ENCODE results near the gene CTXN1. TPM values are rescaled to one million over a fixed set of nuclear protein-coding genes. Genes with fewer than 3 reads are reported as not detected.
A peak's percentile ranks its signal among the peaks of the same experiment; 100 is the strongest.

Gene CTXN1
- total and polyA plus RNA-seq, 8 donors: 0.92 to 58.5 (median 2.2) TPM; not detected in 1

DNA sequence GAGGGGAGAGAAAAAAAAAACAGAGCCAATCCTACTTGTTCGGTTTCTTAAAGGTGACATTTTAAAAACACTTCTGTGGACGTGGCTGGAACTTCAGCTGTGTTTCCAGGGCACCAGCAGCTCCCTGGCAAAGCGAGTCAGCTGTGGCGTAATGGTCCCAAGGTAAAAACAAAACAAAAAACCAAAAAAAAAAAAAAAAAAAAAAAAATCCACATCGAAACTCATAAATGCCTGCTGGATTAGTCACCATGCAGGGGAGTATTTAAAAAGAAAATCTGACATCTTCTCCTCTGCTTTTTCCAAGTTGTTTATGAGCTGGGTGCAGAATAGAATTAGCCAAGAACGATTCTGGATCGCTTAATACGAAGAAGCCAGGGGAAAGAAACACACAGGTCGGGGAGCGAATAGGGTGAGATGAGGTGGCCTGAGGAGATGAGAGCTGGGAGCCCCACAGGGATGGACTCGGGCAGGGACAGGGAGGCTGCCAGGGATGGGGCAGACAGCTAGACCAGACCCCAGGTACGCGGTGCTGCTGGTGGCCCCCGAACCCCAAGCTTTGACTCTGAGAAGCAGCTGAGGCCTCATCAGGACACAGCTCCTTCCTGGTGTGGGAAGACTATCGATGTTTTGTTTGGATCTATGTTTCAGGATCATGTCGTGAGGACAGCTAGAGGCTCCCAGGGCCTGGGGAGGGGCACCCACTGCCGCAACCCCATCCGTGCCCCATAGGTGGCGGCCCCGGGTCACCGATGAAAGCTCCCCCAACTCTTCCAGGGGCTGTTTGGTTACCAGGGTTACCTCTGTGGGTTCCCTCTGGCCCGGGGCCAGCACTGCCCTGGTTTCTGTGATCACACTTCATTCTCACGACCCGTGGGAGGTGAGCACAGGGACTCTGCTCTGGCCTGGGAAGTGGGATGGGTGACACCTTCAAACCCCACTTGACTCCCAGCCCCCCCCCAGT lies 3.1 kb upstream of the CTXN1 start:
- Histone ChIP-seq H3K4me1 (peaks cover 33 to 75% (median 52%) of the 10 kb centered on the region in 4 donors), H3K4me3 (no peak overlapping the region), H3K27me3 (peaks cover 0 to 12% (median 9%) of the 10 kb centered on the region in 3 donors), H3K27ac (peak overlapping the region in 4 of 5 donors; percentile 57 to 89 (median 82)), H3K9me3 (no peaks in the 10 kb centered on the region), H3K36me3 (peaks cover 33 to 46% (median 43%) of the 10 kb centered on the region in 4 donors)
- intact Hi-C loops (cut with DNase I; ENCODE audit: low total_unique reads): loop anchor here (10.0 kb wide), 1 partner anchor 74 kb away; no protein-coding TSS in a partner anchor
- 51 to 69% (median 58%) methylated on average over 18 to 24 of the region's 24 CpGs for WGBS, 5 donors
- TF ChIP-seq POLR2AphosphoS5 (IDR thresholded peaks at IDR 0.05): no peak
- TF ChIP-seq, protein P1, sequence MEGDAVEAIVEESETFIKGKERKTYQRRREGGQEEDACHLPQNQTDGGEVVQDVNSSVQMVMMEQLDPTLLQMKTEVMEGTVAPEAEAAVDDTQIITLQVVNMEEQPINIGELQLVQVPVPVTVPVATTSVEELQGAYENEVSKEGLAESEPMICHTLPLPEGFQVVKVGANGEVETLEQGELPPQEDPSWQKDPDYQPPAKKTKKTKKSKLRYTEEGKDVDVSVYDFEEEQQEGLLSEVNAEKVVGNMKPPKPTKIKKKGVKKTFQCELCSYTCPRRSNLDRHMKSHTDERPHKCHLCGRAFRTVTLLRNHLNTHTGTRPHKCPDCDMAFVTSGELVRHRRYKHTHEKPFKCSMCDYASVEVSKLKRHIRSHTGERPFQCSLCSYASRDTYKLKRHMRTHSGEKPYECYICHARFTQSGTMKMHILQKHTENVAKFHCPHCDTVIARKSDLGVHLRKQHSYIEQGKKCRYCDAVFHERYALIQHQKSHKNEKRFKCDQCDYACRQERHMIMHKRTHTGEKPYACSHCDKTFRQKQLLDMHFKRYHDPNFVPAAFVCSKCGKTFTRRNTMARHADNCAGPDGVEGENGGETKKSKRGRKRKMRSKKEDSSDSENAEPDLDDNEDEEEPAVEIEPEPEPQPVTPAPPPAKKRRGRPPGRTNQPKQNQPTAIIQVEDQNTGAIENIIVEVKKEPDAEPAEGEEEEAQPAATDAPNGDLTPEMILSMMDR (IDR thresholded peaks at IDR 0.05): peak in 1 of 7 experiments; percentile 23
- no peak for TF ChIP-seq EP300 (IDR thresholded peaks at IDR 0.05)
- no peak for TF ChIP-seq POLR2A (IDR thresholded peaks at IDR 0.05)
- DNase-seq: peak in 1 of 2 donors; percentile 70

DNA sequence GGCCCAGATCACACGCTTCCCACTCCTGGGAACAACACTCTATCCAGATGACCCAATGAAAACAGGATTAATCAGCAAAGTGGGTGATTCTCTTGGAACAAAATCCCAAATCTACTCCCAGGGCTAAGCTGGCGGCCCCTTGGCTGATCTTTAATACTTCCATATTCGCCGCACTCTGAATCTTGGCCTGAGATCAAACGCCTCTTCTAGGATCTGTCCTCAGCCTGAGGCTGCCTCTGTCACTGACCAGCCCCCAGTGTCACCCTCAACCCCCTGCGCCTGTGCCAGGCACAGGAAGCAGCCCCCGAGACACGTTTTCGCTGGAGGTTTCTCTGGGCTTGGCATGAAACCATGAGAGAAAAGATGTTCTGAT lies 2.4 kb upstream of the CTXN1 start:
- 60 to 85% (median 72%) methylated on average over 9 of the region's 9 CpGs for WGBS, 5 donors
- H3K9me3 ChIP-seq: no peaks in the 10 kb centered on the region
- peaks cover 33 to 80% (median 56%) of the 10 kb centered on the region in 4 donors for H3K4me1 ChIP-seq
- H3K27me3 ChIP-seq: peaks cover 0 to 12% (median 9%) of the 10 kb centered on the region in 3 donors
- H3K4me3 ChIP-seq: no peak overlapping the region
- peak overlapping the region in 4 of 5 donors; percentile 57 to 89 (median 82) for H3K27ac ChIP-seq
- DNase-seq: peak in 1 of 2 donors; percentile 20
- no peak for TF ChIP-seq EP300 (IDR thresholded peaks at IDR 0.05)
- TF ChIP-seq, protein P1 (IDR thresholded peaks at IDR 0.05): no peak
- TF ChIP-seq POLR2AphosphoS5 (IDR thresholded peaks at IDR 0.05): no peak
- TF ChIP-seq POLR2A (IDR thresholded peaks at IDR 0.05): no peak
- intact Hi-C loops (cut with DNase I; ENCODE audit: low total_unique reads): loop anchor here (10.0 kb wide), 1 partner anchor 74 kb away; no protein-coding TSS in a partner anchor
- H3K36me3 ChIP-seq: peaks cover 26 to 39% (median 37%) of the 10 kb centered on the region in 4 donors

DNA sequence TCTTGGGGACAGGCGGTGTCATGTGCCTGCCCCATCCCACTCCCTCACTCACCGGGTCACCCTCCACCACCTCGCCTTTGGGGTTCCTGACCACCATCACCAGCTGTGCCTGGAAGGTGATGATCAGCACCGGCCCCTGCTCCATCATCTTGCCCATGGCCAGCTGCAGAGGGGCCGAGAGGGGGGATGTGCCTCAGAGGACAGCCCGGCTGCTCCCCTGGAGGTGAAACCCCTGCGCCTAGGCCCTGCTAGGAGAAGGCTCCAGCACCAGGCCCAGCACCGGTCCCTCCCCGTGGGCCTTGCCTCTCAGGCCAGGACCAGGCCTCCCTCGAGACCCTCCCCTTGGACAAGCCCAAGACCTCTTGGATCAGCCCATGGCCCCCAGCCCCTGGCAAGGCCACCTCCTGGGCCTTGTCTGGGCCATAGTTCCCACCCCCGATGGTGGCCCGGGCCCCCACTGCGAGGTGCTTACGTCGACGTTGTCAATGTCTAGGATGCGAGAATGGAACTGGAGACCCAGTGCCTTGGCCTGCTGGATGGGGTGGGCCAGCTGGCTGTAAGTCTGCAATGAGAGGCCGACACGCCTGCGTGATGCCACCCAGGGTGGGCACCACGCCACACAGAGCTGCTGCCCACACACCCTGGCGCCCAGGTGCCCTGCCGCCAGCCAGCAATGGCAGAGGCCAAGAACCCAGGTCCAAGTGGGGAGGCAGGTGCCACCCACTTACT lies 1.8 kb upstream of the CTXN1 start:
- Histone ChIP-seq H3K27me3 (peaks cover 0 to 12% (median 9%) of the 10 kb centered on the region in 3 donors), H3K4me3 (no peak overlapping the region), H3K9me3 (no peaks in the 10 kb centered on the region), H3K36me3 (peaks cover 23 to 39% (median 37%) of the 10 kb centered on the region in 4 donors), H3K4me1 (peaks cover 33 to 86% (median 56%) of the 10 kb centered on the region in 4 donors), H3K27ac (peak overlapping the region in 4 of 5 donors; percentile 57 to 89 (median 82))
- DNase-seq: peak in 1 of 2 donors; percentile 21
- TF ChIP-seq POLR2A (IDR thresholded peaks at IDR 0.05) (no peak), EP300 (IDR thresholded peaks at IDR 0.05) (no peak), POLR2AphosphoS5 (IDR thresholded peaks at IDR 0.05) (no peak)
- TF ChIP-seq, protein P1 (IDR thresholded peaks at IDR 0.05): no peak
- 88 to 93% (median 91%) methylated on average over 11 to 23 of the region's 23 CpGs for WGBS, 5 donors
- intact Hi-C loops (cut with DNase I; ENCODE audit: low total_unique reads): loop anchor here (10.0 kb wide), 1 partner anchor 73 kb away; no protein-coding TSS in a partner anchor

All from stomach (tissue), 9 donors.